ENCODE measurements around the gene IFI16. TPM values are rescaled to one million over a fixed set of nuclear protein-coding genes. Genes with fewer than 3 reads are reported as not detected.
A peak's percentile ranks its signal among the peaks of the same experiment; 100 is the strongest.
"Not testable (repeated sequence)": the region's sequence is repeated elsewhere in the genome, so short reads cannot be mapped to it uniquely, and the experiment has no call there.

The IFI16 gene
- total RNA-seq, 1 donor from 2014 or later: 117 TPM

DNA sequence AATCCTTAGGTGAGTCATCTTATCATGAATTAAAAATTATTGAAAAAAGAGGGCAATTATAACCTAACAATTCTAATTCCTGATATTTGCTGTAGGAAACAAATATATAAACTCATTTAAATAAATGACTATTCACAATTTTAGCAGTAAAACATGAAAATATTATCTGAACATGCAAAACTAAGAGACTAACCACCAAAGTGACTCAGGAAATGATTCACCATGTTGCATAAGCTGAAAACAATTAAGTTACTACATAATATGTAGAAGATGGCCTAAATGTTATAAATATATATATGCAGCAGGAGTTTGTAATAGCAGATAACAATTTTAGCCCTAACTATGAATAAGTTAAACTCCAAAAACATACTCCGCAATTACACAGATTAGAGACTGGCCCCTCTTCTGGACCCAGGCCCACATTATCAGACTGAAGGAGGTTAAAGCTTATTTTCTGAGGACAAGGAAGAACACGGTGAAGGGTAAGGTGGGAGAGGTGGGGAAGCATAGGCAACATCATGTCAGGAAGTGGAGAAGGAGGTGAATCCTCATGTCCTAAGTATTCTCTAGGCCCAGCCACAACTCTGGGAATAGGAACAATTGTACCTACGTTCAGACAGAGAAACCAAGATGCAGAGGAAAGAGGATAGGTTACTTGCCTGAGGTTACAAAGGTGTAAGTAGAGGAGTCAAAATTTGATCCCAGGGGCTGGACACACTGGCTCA is 82.5 kb downstream of the IFI16 start:
- DNase-seq (ENCODE audit: low read depth, low spot score): peak; percentile 19

DNA sequence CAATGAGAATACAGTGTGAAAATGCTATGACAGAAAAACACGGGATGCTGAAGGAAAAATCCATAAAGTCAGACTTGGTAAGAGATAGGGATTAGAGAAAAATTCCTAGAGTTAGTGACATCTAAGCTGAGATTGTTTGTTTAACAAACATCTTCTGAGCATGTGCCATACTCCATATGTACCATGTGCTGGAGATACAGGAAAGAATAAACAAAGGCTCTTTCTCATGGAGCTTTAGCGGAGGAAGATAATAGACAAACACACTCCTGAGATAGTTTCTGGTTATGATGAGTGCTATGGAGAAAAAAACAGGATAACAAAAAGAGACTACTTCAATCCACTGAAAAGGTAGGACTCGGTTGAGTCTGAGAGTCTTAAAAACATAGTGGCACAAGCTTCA is 88.9 kb downstream of the IFI16 start:
- no peak for DNase-seq (ENCODE audit: low read depth, low spot score)

DNA sequence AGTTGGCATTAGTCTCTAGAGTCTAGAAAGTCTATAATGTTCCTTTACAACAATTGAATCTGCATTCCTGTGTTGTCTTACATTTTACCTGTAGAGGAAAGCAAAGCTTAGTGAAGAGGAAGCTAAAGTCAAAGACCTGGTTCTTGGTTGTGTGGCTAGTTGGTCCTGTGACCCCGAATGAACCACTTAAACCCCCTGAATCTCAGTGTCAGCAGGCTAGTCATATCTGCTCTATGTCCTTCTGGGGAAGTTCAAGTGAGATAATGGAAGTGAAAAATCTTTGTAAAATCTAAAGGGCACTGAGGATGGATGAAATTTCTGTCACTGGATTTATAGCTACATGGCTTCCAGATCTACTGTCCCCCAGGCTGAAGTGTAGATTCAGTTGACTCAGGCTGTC is 90.9 kb downstream of the IFI16 start:
- DNase-seq (ENCODE audit: low read depth, low spot score): no peak

DNA sequence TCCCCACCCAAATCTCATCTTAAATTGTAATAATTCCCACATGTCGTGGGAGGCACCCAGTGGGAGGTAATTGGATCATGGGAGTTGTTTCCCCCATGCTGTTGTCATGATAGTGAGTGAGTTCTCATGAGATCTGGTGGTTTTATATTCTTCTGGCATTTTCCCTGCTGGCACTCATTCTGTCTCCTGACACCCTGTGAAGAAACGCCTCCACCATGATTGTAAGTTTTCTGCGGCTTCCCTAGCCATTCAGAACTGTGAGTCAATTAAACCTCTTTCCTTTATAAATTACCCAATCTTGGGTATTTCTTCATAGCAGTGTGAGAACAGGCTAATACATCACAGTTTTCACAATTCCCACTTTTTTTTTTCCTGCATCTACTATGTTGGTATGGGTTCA is 93.3 kb downstream of the IFI16 start:
- DNase-seq (ENCODE audit: low read depth, low spot score): not testable (repeated sequence)

Other genes with a start within 250 kb of the IFI16 start
- not detected in 2 replicates for gene OR6N1, start 237.7 kb upstream of the IFI16 start, total RNA-seq
- gene OR6N2, start 228.7 kb upstream of the IFI16 start, total RNA-seq: not detected in 2 replicates
- gene MNDA, start 178.6 kb upstream of the IFI16 start, total RNA-seq: not detected in 2 replicates
- not detected in 2 replicates for gene PYHIN1, start 78.4 kb upstream of the IFI16 start, total RNA-seq
- not detected in 2 replicates for gene AIM2, start 66.9 kb downstream of the IFI16 start, total RNA-seq
- gene CADM3, start 161.7 kb downstream of the IFI16 start, total RNA-seq: 0.21 and 29.6 TPM in 2 replicates
- gene ACKR1, start 195.0 kb downstream of the IFI16 start, total RNA-seq: 0.86 TPM in 1 of 2 replicates, not detected in the other